Ectodermal cell (in vitro differentiated cells): Measurements from ENCODE around the gene KCNMB1.

Experiments used
- H3K27ac ChIP-seq: 2 replicates; pipeline ENCODE4 v1.7.0; 2013; ENCODE audit warnings: mild to moderate bottlenecking, low read depth, low read length; ENCODE audit not compliant: insufficient read depth, poor library complexity, severe bottlenecking
- H3K27me3 ChIP-seq: 2 replicates; pipeline ENCODE4 v1.7.0; 2013; ENCODE audit warnings: mild to moderate bottlenecking, low read length; ENCODE audit not compliant: insufficient read depth, control insufficient read depth, poor library complexity, severe bottlenecking
- H3K36me3 ChIP-seq: one replicate; pipeline ENCODE4 v1.7.0; 2013; ENCODE audit warnings: low read length; ENCODE audit not compliant: control insufficient read depth, insufficient read depth
- H3K4me1 ChIP-seq: one replicate; pipeline ENCODE4 v1.7.0; 2013; ENCODE audit warnings: low read length; ENCODE audit not compliant: control insufficient read depth, insufficient read depth
- H3K4me3 ChIP-seq: 2 replicates; pipeline ENCODE4 v1.7.0; 2013; ENCODE audit warnings: low read depth, low read length, control low read depth; ENCODE audit not compliant: insufficient read depth
- H3K9me3 ChIP-seq: 2 replicates; pipeline ENCODE4 v1.7.0; 2013; ENCODE audit warnings: mild to moderate bottlenecking, low read length, moderate library complexity; ENCODE audit not compliant: control insufficient read depth
- WGBS, 2 experiments: methylation state at CpG; one replicate each; pipeline ENCODE4 v1.1.7; 2013; ENCODE audit warnings: missing lambda C conversion rate in 2 of 2; 5-methylcytosine and 5-hydroxymethylcytosine counted together

The KCNMB1 gene

DNA sequence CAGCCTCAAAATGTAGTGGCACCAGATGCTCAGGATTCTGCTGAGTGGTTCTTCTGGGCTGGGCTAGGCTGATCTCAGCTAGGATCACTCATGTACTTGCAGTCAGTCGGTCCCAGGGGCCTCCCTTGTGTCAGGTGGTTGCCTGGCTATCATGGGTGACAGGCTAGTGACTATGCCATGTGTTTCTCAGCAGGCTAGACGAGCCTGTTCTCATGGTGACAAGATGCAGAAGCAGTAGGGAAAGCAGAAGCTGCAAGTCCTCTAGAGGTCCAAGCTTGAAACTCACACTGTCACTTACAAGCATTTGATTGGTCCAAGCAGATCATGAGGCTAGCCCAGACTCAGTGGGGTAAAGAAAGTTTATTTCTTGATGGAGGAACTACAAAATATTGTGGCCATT lies 15.2 kb upstream of the KCNMB1 start:
- Histone ChIP-seq H3K4me3 (no peak overlapping the region), H3K27ac (no peak overlapping the region), H3K27me3 (no peaks in the 10 kb centered on the region), H3K9me3 (no peaks in the 10 kb centered on the region), H3K4me1 (peaks cover 12% of the 10 kb centered on the region), H3K36me3 (no peaks in the 10 kb centered on the region)
- WGBS, 2 experiments: 80 to 88% methylated on average over 2 of the region's 2 CpGs

- 57 to 68% methylated on average over 2 to 4 of the region's 4 CpGs for WGBS, 2 experiments
- Histone ChIP-seq H3K4me3 (no peak overlapping the region), H3K9me3 (no peaks in the 10 kb centered on the region), H3K27me3 (no peaks in the 10 kb centered on the region), H3K4me1 (peaks cover 7% of the 10 kb centered on the region), H3K27ac (no peak overlapping the region), H3K36me3 (no peaks in the 10 kb centered on the region)
Measured at GRCh38 chr5:170403675-170404074, 14.5 kb upstream of the KCNMB1 start.

DNA sequence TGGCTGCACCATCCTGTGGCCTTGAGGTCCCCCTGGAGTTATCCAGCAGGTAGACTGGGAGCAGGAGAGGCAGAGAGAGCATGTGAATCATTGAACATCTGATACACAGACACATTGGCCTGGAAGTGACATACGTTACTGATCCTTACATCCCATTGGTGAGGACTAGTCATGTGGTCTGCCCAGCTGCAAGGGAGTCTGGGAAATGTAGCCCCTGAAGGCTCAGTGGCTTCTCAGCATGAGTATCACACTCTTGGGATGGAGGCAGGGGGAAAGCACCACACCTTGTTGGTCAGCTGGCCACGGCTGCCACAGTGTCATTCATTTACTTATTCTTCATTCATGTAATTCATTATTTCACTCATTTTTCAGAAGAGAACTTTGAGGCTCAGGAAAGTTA lies 13.3 kb upstream of the KCNMB1 start:
- Histone ChIP-seq H3K36me3 (no peaks in the 10 kb centered on the region), H3K4me1 (no peaks in the 10 kb centered on the region), H3K4me3 (no peak overlapping the region), H3K27me3 (no peaks in the 10 kb centered on the region), H3K27ac (no peak overlapping the region), H3K9me3 (no peaks in the 10 kb centered on the region)
- WGBS, 2 experiments: 91 to 97% methylated on average over 2 of the region's 2 CpGs

DNA sequence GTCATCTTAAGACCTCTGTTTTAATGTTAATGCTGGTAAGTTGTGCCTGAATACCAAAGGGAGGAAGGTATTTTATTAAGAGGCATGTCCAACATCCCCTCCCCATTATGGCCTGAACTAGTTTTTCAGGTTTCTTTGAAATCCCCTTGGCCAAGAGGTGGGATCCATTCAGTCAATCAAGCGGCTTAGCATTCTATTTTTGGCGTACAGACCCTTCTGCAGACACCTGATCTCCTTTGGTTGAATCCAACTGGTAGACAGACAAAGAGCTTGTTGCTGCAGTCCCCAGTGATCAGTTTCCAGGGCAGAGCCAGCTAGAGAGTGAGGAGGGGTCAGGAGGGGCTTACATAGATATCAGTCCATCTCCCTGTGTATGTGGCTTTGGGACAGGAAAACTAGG lies 7.9 kb upstream of the KCNMB1 start:
- no peak overlapping the region for H3K27ac ChIP-seq
- H3K36me3 ChIP-seq: no peaks in the 10 kb centered on the region
- 42 to 58% methylated on average over 2 of the region's 2 CpGs for WGBS, 2 experiments
- no peaks in the 10 kb centered on the region for H3K27me3 ChIP-seq
- peaks cover 3% of the 10 kb centered on the region for H3K4me1 ChIP-seq
- no peaks in the 10 kb centered on the region for H3K9me3 ChIP-seq
- no peak overlapping the region for H3K4me3 ChIP-seq

GRCh38 chr5:170393958-170394357 lies 4.8 kb upstream of the KCNMB1 start:
- Histone ChIP-seq H3K4me3 (no peak overlapping the region), H3K36me3 (no peaks in the 10 kb centered on the region), H3K27me3 (no peaks in the 10 kb centered on the region), H3K4me1 (peaks cover 9% of the 10 kb centered on the region), H3K9me3 (no peaks in the 10 kb centered on the region), H3K27ac (no peak overlapping the region)
- WGBS, 2 experiments: 64 to 65% methylated on average over 8 of the region's 8 CpGs

DNA sequence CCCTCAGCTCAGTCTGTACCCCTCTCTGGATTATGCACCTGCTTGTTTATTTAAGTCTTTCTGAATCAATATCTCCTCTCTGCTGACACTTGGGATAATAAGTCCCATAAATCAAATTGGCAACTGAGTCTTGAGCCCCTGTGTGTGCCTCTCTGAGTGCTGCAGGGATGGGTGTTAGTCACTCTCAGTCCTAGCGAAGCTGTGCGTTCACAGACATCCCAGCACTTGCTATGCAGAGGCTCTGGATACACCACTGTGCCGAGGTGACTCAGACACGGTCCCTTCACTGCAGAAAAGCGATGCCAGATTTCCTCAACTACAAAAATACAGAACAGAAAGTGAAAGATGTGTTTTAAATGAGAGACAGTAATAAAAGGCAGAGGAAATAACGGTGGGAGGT lies 4.1 kb upstream of the KCNMB1 start:
- no peak overlapping the region for H3K4me3 ChIP-seq
- H3K9me3 ChIP-seq: no peaks in the 10 kb centered on the region
- no peak overlapping the region for H3K27ac ChIP-seq
- H3K27me3 ChIP-seq: no peaks in the 10 kb centered on the region
- peaks cover 9% of the 10 kb centered on the region for H3K4me1 ChIP-seq
- 81 to 88% methylated on average over 3 to 6 of the region's 6 CpGs for WGBS, 2 experiments
- H3K36me3 ChIP-seq: no peaks in the 10 kb centered on the region

DNA sequence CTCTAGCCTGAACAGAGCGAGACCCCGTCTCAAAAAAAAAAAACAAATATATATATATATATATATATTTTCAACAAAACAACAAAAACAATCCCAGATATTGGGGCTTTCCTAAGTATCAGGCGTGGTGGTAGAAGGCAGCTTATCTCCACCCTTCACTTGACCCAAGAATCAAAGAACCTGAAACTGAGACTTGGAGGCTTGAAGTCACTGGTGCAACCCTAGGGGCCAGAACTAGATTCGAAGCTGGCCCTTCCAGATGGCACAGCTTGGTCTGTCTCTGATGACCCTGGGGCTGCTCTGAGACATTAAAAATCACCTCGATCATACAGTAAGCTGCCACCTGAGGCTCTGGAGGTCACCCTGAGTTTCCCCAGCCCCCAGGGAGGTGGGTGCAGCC lies 1.3 kb upstream of the KCNMB1 start:
- Histone ChIP-seq H3K27ac (no peak overlapping the region), H3K27me3 (no peaks in the 10 kb centered on the region), H3K4me3 (no peak overlapping the region), H3K9me3 (no peaks in the 10 kb centered on the region), H3K4me1 (peaks cover 6% of the 10 kb centered on the region), H3K36me3 (no peaks in the 10 kb centered on the region)
- WGBS, 2 experiments: 92 to 93% methylated on average over 3 of the region's 5 CpGs

GRCh38 chr5:170389550-170389892 lies 354 bp upstream of the KCNMB1 start:
- no peak overlapping the region for H3K4me3 ChIP-seq
- H3K4me1 ChIP-seq: peaks cover 6% of the 10 kb centered on the region
- H3K9me3 ChIP-seq: no peaks in the 10 kb centered on the region
- H3K27ac ChIP-seq: no peak overlapping the region
- H3K27me3 ChIP-seq: no peaks in the 10 kb centered on the region
- H3K36me3 ChIP-seq: no peaks in the 10 kb centered on the region
- 88 to 92% methylated on average over 4 of the region's 4 CpGs for WGBS, 2 experiments

GRCh38 chr5:170387775-170388639 lies 1.2 kb downstream of the KCNMB1 start:
- H3K27me3 ChIP-seq: no peaks in the 10 kb centered on the region
- no peak overlapping the region for H3K27ac ChIP-seq
- 90 to 91% methylated on average over 6 of the region's 6 CpGs for WGBS, 2 experiments
- no peak overlapping the region for H3K4me3 ChIP-seq
- no peaks in the 10 kb centered on the region for H3K9me3 ChIP-seq
- H3K4me1 ChIP-seq: peaks cover 6% of the 10 kb centered on the region
- no peaks in the 10 kb centered on the region for H3K36me3 ChIP-seq

DNA sequence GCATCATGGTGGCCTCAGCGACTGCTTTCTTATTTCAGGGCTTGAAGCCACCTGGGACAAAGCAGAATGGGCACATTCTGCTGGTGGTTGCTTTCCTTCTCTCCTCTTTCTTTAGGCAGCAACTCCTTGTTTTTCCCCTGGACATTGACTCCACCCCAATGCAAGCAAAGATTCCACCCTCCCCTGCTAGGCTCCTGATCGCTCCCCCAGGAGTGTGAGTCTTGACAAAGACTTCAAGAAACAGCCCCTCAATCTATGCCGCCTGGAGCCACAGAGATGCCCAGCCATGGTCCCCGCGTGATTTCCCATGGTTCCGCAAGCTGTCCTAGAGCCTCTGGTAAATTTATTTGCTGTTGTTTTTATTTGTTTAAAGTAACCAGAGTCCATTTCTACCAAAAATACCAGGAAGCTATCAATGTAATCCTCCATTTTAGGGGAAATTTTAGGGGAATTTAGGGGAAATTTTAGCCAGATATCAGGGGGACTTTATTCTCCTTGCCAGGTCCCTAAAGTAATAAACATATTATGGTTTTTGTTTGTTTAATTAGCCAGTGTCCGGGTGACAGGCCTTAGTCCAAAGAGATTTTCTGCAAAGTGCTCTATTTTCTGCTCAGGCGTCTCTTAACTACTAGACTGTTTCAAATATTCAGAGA lies 2.3 kb downstream of the KCNMB1 start:
- Histone ChIP-seq H3K9me3 (no peaks in the 10 kb centered on the region), H3K4me1 (peaks cover 6% of the 10 kb centered on the region), H3K27ac (no peak overlapping the region), H3K36me3 (no peaks in the 10 kb centered on the region), H3K4me3 (no peak overlapping the region), H3K27me3 (no peaks in the 10 kb centered on the region)
- WGBS, 2 experiments: 83 to 86% methylated on average over 8 of the region's 8 CpGs
